ENCODE measurements around the gene CYP4V2.

Gene CYP4V2

GRCh38 chr4:186191200-186192065 lies at the start of gene CYP4V2:
CYP4V2 (plus strand) TSS chr4:186191567; CDS start chr4:186191824, 257 bp downstream.
- DNase-seq: peak; percentile 28

- no peak for DNase-seq
These were observed 47.0 kb upstream of the CYP4V2 start for GRCh38 chr4:186144198-186144945.

GRCh38 chr4:186144946-186145569 lies 46.3 kb upstream of the CYP4V2 start:
- DNase-seq: no peak

GRCh38 chr4:186146458-186146857 lies 44.9 kb upstream of the CYP4V2 start:
- DNase-seq: no peak

- no peak for DNase-seq
These were observed 42.9 kb upstream of the CYP4V2 start for GRCh38 chr4:186148336-186148975.

GRCh38 chr4:186149872-186150271 lies 41.5 kb upstream of the CYP4V2 start:
- no peak for DNase-seq

GRCh38 chr4:186150926-186151325 lies 40.4 kb upstream of the CYP4V2 start:
- DNase-seq: no peak

- DNase-seq: no peak
These were observed 39.9 kb upstream of the CYP4V2 start for GRCh38 chr4:186151499-186151898.

GRCh38 chr4:186158021-186158813 lies 33.1 kb upstream of the CYP4V2 start:
- DNase-seq: no peak

GRCh38 chr4:186158966-186159365 lies 32.4 kb upstream of the CYP4V2 start:
- no peak for DNase-seq

GRCh38 chr4:186159613-186160012 lies 31.8 kb upstream of the CYP4V2 start:
- no peak for DNase-seq

- DNase-seq: peak; percentile 32
These were observed 30.2 kb upstream of the CYP4V2 start for GRCh38 chr4:186161138-186161537.

GRCh38 chr4:186166852-186167512 lies 24.4 kb upstream of the CYP4V2 start:
- DNase-seq: no peak

- no peak for DNase-seq
These were observed 23.8 kb upstream of the CYP4V2 start for GRCh38 chr4:186167605-186168004.

GRCh38 chr4:186168750-186169149 lies 22.6 kb upstream of the CYP4V2 start:
- no peak for DNase-seq

GRCh38 chr4:186169333-186169944 lies 21.9 kb upstream of the CYP4V2 start:
- DNase-seq: no peak

GRCh38 chr4:186169945-186170802 lies 21.2 kb upstream of the CYP4V2 start:
- DNase-seq: no peak

GRCh38 chr4:186170966-186171365 lies 20.4 kb upstream of the CYP4V2 start:
- DNase-seq: no peak

GRCh38 chr4:186172546-186172945 lies 18.8 kb upstream of the CYP4V2 start:
- no peak for DNase-seq

GRCh38 chr4:186188107-186188506 lies 3.3 kb upstream of the CYP4V2 start:
- no peak for DNase-seq

Data from NCI-H1105 (cell line).